ENCODE data around the gene NHLH1. TPM values are rescaled to one million over a fixed set of nuclear protein-coding genes. Genes with fewer than 3 reads are reported as not detected.

Gene NHLH1
- total RNA-seq, 2 experiments from 2014 or later, result 0.63 to 0.68 TPM

DNA sequence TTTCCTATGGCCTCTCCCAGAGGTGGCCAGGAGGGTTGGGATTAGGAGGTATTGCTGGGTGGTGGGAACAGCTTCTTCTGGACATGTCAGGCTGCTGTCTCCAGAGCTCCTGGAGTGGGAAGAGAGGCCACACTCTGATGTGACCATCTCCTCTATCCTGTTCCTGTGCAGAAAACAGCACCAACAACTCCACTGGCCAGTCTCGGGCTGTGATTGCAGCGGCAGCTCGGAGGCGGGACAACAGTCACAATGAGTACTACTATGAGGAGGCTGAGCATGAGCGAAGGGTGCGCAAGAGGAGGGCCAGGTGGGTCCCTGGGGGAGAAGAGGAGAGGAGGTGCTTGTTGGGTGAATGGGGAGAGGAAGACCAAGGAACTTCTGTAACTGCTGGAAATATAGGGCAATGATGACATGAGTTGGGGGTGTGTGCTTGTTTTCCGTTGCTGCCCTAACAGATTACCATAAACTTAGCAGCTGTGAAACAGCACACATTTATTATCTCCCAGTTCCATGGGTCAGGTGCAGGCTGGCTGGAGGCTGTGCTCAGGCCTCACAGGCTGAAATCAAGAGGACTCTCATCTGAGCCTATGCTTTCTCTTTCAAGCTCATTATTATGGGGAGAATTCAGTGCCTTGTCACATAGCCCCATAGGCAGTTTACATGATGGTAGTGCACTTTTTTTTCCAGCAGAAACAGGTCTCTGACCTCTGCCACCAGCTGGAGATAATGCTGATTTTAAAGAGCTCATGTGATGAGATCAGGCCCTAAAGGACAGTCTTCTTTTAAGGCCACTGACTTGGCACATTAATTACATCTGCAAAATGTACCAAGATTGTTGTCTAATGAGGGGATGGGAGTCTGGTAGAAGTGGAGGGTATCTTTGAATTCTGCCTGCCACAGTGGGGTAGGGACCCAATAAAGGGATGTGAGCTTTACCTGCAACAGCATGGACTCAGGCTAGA is 54.3 kb downstream of the NHLH1 start:
- Histone ChIP-seq H2AFZ (ENCODE audit: low read length) (no peak overlapping the region), H4K20me1 (ENCODE audit: insufficient read depth, low read length) (no peaks in the 10 kb centered on the region), H3K4me1 (ENCODE audit: insufficient read depth, low read length, poor library complexity, severe bottlenecking) (no peaks in the 10 kb centered on the region), H3K9me2 (ENCODE audit: insufficient read depth, low read length) (no peaks in the 10 kb centered on the region), H3K4me2 (ENCODE audit: low read length) (no peak overlapping the region), H3K9me3 (ENCODE audit: low read length) (no peaks in the 10 kb centered on the region), H3K36me3 (ENCODE audit: insufficient read depth, low read length) (no peaks in the 10 kb centered on the region), H3K4me3 (ENCODE audit: low read depth, low read length, poor library complexity, severe bottlenecking) (no peak overlapping the region), H3K79me2 (ENCODE audit: insufficient read depth, low read depth, low read length) (no peaks in the 10 kb centered on the region), H3K27ac (ENCODE audit: low read depth, low read length, poor library complexity, severe bottlenecking) (no peak overlapping the region)
- no peak for DNase-seq (ENCODE audit: low spot score)
- ChIA-PET POLR2A (interaction anchor here (0.6 kb wide), 1 partner anchor 1724 kb away, joined by 3 read pairs; no protein-coding TSS in a partner anchor), CTCF (ENCODE audit: unreplicated experiment) (interaction anchor here (0.6 kb wide), 1 partner anchor 255 kb away, joined by 3 read pairs; no protein-coding TSS in a partner anchor)
- intact Hi-C loops (cut with micrococcal nuclease; ENCODE audit: unreplicated experiment), result loop anchor here (10.0 kb wide), 1 partner anchor 414 kb away; no protein-coding TSS in a partner anchor
- no peak for TF ChIP-seq EZH2phosphoT487 (IDR thresholded peaks at IDR 0.05; ENCODE audit: borderline replicate concordance, low read depth, low read length)
- no peak for TF ChIP-seq CTCF (conservative IDR thresholded peaks at IDR 0.05; ENCODE audit: low read length)
- BruUV-seq (replicated peaks), result no TSS peak

- H3K9me3 ChIP-seq (ENCODE audit: low read length), result no peaks in the 10 kb centered on the region
- no peaks in the 10 kb centered on the region for H3K9me2 ChIP-seq (ENCODE audit: insufficient read depth, low read length)
- no peaks in the 10 kb centered on the region for H3K4me1 ChIP-seq (ENCODE audit: insufficient read depth, low read length, poor library complexity, severe bottlenecking)
- TF ChIP-seq CTCF (conservative IDR thresholded peaks at IDR 0.05; ENCODE audit: low read length) (no peak), EZH2phosphoT487 (IDR thresholded peaks at IDR 0.05; ENCODE audit: borderline replicate concordance, low read depth, low read length) (no peak)
- DNase-seq (ENCODE audit: low spot score), result no peak
- no peak overlapping the region for H2AFZ ChIP-seq (ENCODE audit: low read length)
- H4K20me1 ChIP-seq (ENCODE audit: insufficient read depth, low read length), result no peaks in the 10 kb centered on the region
- H3K4me2 ChIP-seq (ENCODE audit: low read length), result no peak overlapping the region
- no peak overlapping the region for H3K4me3 ChIP-seq (ENCODE audit: low read depth, low read length, poor library complexity, severe bottlenecking)
- no peaks in the 10 kb centered on the region for H3K36me3 ChIP-seq (ENCODE audit: insufficient read depth, low read length)
- ChIA-PET CTCF (ENCODE audit: unreplicated experiment) (no interaction called here), POLR2A (interaction anchor here (0.6 to 0.7 kb wide), 2 partner anchors 158 to 1725 kb away, joined by 3 read pairs; no protein-coding TSS in a partner anchor)
- no TSS peak for BruUV-seq (replicated peaks)
- no peaks in the 10 kb centered on the region for H3K79me2 ChIP-seq (ENCODE audit: insufficient read depth, low read depth, low read length)
- intact Hi-C loops (cut with micrococcal nuclease; ENCODE audit: unreplicated experiment), result loop anchor here (10.0 kb wide), 1 partner anchor 413 kb away; no protein-coding TSS in a partner anchor
- no peak overlapping the region for H3K27ac ChIP-seq (ENCODE audit: low read depth, low read length, poor library complexity, severe bottlenecking)
Observed at GRCh38 chr1:160421881-160422280, 55.0 kb downstream of the NHLH1 start.

Small RNA genes within 50 kb of the gene (small RNA-seq; reads per million reads assigned to genes)
- gene RF00019 (not detected), gene RNU4-42P (0.36 reads per million)

Other genes starting within 250 kb of the NHLH1 start
- gene ATP1A4, start 215.5 kb upstream of the NHLH1 start, total RNA-seq (2014; rRNA removed; shearing (Covaris generic)), result not detected in 2 replicates
- not detected in 2 replicates for gene ATP1A4, start 215.5 kb upstream of the NHLH1 start, total RNA-seq (2022)
- not detected in 2 replicates for gene CASQ1, start 176.5 kb upstream of the NHLH1 start, total RNA-seq (2014; rRNA removed; shearing (Covaris generic))
- not detected in 2 replicates for gene CASQ1, start 176.5 kb upstream of the NHLH1 start, total RNA-seq (2022)
- gene PEA15, start 161.7 kb upstream of the NHLH1 start, total RNA-seq (2014; rRNA removed; shearing (Covaris generic)), result 20.7 and 22.3 TPM in 2 replicates
- 25.7 and 30.5 TPM in 2 replicates for gene PEA15, start 161.7 kb upstream of the NHLH1 start, total RNA-seq (2022)
- 102 and 118 TPM in 2 replicates for gene DCAF8, start 104.5 kb upstream of the NHLH1 start, total RNA-seq (2014; rRNA removed; shearing (Covaris generic))
- gene DCAF8, start 104.5 kb upstream of the NHLH1 start, total RNA-seq (2022), result 139 and 141 TPM in 2 replicates
- 32.6 and 34.7 TPM in 2 replicates for gene PEX19, start 81.9 kb upstream of the NHLH1 start, total RNA-seq (2014; rRNA removed; shearing (Covaris generic))
- 47.3 and 53.9 TPM in 2 replicates for gene PEX19, start 81.9 kb upstream of the NHLH1 start, total RNA-seq (2022)
- gene COPA, start 23.8 kb upstream of the NHLH1 start, total RNA-seq (2014; rRNA removed; shearing (Covaris generic)), result 74.2 and 93.0 TPM in 2 replicates
- 138 and 147 TPM in 2 replicates for gene COPA, start 23.8 kb upstream of the NHLH1 start, total RNA-seq (2022)
- 32.0 and 44.8 TPM in 2 replicates for gene NCSTN, start 23.7 kb upstream of the NHLH1 start, total RNA-seq (2014; rRNA removed; shearing (Covaris generic))
- gene NCSTN, start 23.7 kb upstream of the NHLH1 start, total RNA-seq (2022), result 55.5 and 60.7 TPM in 2 replicates
- 1.5 and 2.6 TPM in 2 replicates for gene VANGL2, start 33.5 kb downstream of the NHLH1 start, total RNA-seq (2014; rRNA removed; shearing (Covaris generic))
- gene VANGL2, start 33.5 kb downstream of the NHLH1 start, total RNA-seq (2022), result 1.5 and 2.9 TPM in 2 replicates
- 39.8 and 43.0 TPM in 2 replicates for gene SLAMF6, start 156.2 kb downstream of the NHLH1 start, total RNA-seq (2014; rRNA removed; shearing (Covaris generic))
- 65.1 and 72.4 TPM in 2 replicates for gene SLAMF6, start 156.2 kb downstream of the NHLH1 start, total RNA-seq (2022)
- gene CD84, start 212.4 kb downstream of the NHLH1 start, total RNA-seq (2014; rRNA removed; shearing (Covaris generic)), result 23.3 and 23.4 TPM in 2 replicates
- gene CD84, start 212.4 kb downstream of the NHLH1 start, total RNA-seq (2022), result 22.2 and 28.8 TPM in 2 replicates

Measured in OCI-LY7 (cell line).